ENCODE measurements around the gene ZNF133.
"Not testable (repeated sequence)": the region's sequence is repeated elsewhere in the genome, so short reads cannot be mapped to it uniquely, and the experiment has no call there.

Gene ZNF133

DNA sequence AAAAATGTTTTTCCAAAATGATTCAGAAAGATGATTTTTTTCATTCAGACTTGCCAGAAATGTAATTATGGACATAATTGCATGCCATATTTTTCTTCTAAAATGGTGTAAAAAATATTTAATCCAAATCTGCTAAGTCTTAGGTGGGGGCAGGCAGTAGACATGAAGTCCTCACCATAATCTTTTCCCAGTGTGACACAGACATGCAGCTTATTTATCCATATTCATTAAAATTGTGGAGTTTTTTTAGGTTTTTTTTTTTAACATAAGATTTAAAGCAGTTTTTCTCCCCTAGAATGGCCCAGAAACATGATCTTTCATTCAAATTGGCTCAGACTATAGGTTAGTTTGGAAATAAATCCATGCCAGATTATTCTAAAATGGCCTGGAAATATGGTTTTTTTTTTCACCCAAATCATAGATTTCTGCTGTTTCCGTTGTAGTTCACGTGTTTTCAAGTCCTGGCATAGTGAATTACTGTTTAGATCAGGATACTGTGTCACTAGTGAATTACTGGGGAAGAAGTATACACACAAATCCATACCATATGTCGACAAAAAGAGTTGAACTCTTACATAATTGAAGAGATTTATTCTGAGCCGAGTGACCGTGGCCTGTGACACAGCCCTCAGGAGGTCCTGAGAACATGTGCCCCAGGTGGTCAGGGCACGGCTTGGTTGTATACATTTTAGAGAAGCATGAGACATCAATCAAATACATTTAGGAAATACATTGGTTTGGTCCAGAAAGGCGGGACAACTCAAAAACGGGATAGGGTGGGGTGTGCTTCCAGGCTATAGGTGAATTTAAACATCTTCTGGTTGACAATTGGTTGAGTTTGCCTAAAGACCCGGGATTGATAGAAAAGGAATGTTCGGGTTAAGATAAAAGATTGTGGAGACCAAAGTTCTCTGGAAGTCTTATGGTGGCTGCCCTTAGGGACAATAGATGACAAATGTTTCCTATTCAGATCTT, 33.9 kb downstream of the ZNF133 start:
- TF ChIP-seq CTCF (IDR thresholded peaks at IDR 0.05; ENCODE audit: borderline replicate concordance, insufficient read depth, low read depth, low read length) = no peak
- H3K4me3 ChIP-seq (ENCODE audit: low read depth, low read length) = no peak overlapping the region

DNA sequence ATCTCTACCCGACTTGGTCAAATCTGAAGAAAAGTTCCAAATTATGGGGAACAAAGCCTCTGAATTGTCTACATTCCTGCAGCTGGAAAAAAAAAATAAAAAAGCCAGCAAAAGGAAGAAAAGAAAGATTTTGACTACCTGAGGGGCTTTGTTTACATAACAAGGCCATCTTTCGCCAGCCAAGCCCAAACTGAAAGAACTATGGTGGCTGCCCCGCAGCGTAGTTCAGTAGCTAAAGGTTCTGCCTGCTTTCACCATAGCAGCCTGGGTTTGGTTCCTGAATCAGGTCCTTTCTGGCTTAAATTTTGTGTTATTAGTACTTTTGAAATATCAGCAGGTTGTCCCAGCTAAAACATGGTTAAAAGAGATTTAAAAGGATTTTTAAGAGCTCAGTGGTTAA, 35.4 kb downstream of the ZNF133 start:
- TF ChIP-seq CTCF (IDR thresholded peaks at IDR 0.05; ENCODE audit: borderline replicate concordance, insufficient read depth, low read depth, low read length) = no peak
- H3K4me3 ChIP-seq (ENCODE audit: low read depth, low read length) = no peak overlapping the region

- TF ChIP-seq CTCF (IDR thresholded peaks at IDR 0.05; ENCODE audit: borderline replicate concordance, insufficient read depth, low read depth, low read length) = no peak
Measured at GRCh38 chr20:18324596-18325089, 36.3 kb downstream of the ZNF133 start.

DNA sequence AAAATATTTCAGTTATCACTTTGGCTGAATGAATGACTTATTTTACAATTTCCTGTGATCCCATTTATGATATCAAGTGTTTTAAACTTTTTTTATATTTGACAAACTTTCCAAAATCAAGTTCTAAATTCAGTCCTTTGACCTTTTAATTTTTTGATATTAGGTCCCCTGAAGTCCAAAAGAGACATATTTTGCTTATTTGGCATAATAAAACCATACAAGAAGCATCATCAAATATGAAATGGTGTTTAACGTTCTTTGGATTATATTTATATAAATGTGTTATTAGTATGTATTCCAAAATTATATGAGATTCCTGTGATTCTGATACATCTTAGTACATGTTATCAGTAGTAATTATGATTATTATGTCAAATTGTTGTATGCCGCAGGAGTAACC, 38.7 kb downstream of the ZNF133 start:
- no peak for TF ChIP-seq CTCF (IDR thresholded peaks at IDR 0.05; ENCODE audit: borderline replicate concordance, insufficient read depth, low read depth, low read length)

More at GRCh38 chr20:18324596-18325089, 36.3 kb downstream of the ZNF133 start:
- H3K4me3 ChIP-seq (ENCODE audit: low read depth, low read length) = no peak overlapping the region

GRCh38 chr20:18331694-18332093, 43.4 kb downstream of the ZNF133 start:
- H3K4me3 ChIP-seq (ENCODE audit: low read depth, low read length) = no peak overlapping the region
- TF ChIP-seq CTCF (IDR thresholded peaks at IDR 0.05; ENCODE audit: borderline replicate concordance, insufficient read depth, low read depth, low read length) = no peak

More for the DNA sequence above, 38.7 kb downstream of the ZNF133 start:
- H3K4me3 ChIP-seq (ENCODE audit: low read depth, low read length) = no peak overlapping the region

GRCh38 chr20:18349749-18350148, 61.4 kb downstream of the ZNF133 start:
- not testable (repeated sequence) for H3K4me3 ChIP-seq (ENCODE audit: low read depth, low read length)

GRCh38 chr20:18359854-18360253, 71.5 kb downstream of the ZNF133 start:
- TF ChIP-seq CTCF (IDR thresholded peaks at IDR 0.05; ENCODE audit: borderline replicate concordance, insufficient read depth, low read depth, low read length) = no peak
- no peak overlapping the region for H3K4me3 ChIP-seq (ENCODE audit: low read depth, low read length)

Data from GM12875 (cell line).